ENCODE data around the gene GATAD2A.
"Not testable (repeated sequence)": the region's sequence is repeated elsewhere in the genome, so short reads cannot be mapped to it uniquely, and the experiment has no call there.

The GATAD2A gene

GRCh38 chr19:19447536-19448237 is 42.2 kb downstream of the GATAD2A start:
- no peak for DNase-seq

- no peak for DNase-seq
Observed at GRCh38 chr19:19448238-19448544, 42.7 kb downstream of the GATAD2A start.

- no peak for DNase-seq
Observed at GRCh38 chr19:19451429-19452242, 46.2 kb downstream of the GATAD2A start.

GRCh38 chr19:19452243-19453124 is 47.0 kb downstream of the GATAD2A start:
- no peak for DNase-seq

GRCh38 chr19:19453125-19453454 is 47.6 kb downstream of the GATAD2A start:
- no peak for DNase-seq

- DNase-seq, result not testable (repeated sequence)
Observed at GRCh38 chr19:19455166-19455919, 49.9 kb downstream of the GATAD2A start.

- no peak for DNase-seq
Observed at GRCh38 chr19:19457671-19458070, 52.2 kb downstream of the GATAD2A start.

GRCh38 chr19:19458110-19458816 is 52.8 kb downstream of the GATAD2A start:
- no peak for DNase-seq

- DNase-seq, result no peak
Observed at GRCh38 chr19:19459073-19459472, 53.6 kb downstream of the GATAD2A start.

GRCh38 chr19:19459707-19460251 is 54.3 kb downstream of the GATAD2A start:
- DNase-seq, result no peak

GRCh38 chr19:19460258-19460731 is 54.8 kb downstream of the GATAD2A start:
- DNase-seq, result no peak

- DNase-seq, result no peak
Observed at GRCh38 chr19:19460761-19461265, 55.3 kb downstream of the GATAD2A start.

GRCh38 chr19:19461306-19461670 is 55.8 kb downstream of the GATAD2A start:
- DNase-seq, result no peak

- DNase-seq, result no peak
Observed at GRCh38 chr19:19461671-19462622, 56.5 kb downstream of the GATAD2A start.

GRCh38 chr19:19463348-19464117 is 58.1 kb downstream of the GATAD2A start:
- DNase-seq, result no peak

- DNase-seq, result no peak
Observed at GRCh38 chr19:19464339-19465098, 59.0 kb downstream of the GATAD2A start.

- no peak for DNase-seq
Observed at GRCh38 chr19:19465436-19466070, 60.1 kb downstream of the GATAD2A start.

- no peak for DNase-seq
Observed at GRCh38 chr19:19466201-19466600, 60.7 kb downstream of the GATAD2A start.

All from NCI-H1930 (cell line).